GF-D8 (cell line): ENCODE measurements around the gene MT1B.
"Not testable (repeated sequence)": the region's sequence is repeated elsewhere in the genome, so short reads cannot be mapped to it uniquely, and the experiment has no call there.

Source experiments
- DNase-seq: peaks from one replicate; lab custom pipeline; 2025; lab: John Stamatoyannopoulos, UW

MT1B gene

DNA sequence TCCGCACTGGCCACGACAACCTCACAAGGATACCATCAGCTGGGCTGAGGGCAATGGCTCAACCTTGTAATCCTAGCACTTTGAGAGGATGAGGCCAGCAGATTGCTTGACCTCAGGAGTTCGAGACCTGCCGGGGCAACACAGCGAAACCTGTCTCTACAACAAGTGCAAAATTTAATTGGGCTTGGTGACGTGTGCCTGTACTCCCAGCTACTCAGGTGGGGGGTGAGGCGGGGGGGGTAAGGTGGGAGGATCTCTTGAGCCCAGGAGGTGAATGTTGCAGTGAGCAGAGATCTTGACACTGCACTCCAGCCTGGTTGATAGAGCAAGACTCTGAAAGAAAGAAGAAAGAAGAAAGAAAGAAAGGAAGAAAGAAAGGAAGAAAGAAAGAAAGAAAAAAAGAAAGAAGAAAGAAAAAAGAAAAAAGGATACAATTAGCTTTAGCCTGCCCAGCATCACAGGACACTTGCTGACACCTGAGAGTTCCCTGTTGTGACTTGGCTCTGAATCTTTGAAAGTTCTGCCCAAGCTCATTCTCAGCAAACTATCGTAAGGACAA, 31.3 kb upstream of the MT1B start:
- DNase-seq, result no peak

- not testable (repeated sequence) for DNase-seq
Measured at GRCh38 chr16:56621665-56622445, 29.8 kb upstream of the MT1B start.

- DNase-seq, result not testable (repeated sequence)
Measured at GRCh38 chr16:56623184-56623583, 28.5 kb upstream of the MT1B start.

- no peak for DNase-seq
Measured at GRCh38 chr16:56623637-56624036, 28.0 kb upstream of the MT1B start.

DNA sequence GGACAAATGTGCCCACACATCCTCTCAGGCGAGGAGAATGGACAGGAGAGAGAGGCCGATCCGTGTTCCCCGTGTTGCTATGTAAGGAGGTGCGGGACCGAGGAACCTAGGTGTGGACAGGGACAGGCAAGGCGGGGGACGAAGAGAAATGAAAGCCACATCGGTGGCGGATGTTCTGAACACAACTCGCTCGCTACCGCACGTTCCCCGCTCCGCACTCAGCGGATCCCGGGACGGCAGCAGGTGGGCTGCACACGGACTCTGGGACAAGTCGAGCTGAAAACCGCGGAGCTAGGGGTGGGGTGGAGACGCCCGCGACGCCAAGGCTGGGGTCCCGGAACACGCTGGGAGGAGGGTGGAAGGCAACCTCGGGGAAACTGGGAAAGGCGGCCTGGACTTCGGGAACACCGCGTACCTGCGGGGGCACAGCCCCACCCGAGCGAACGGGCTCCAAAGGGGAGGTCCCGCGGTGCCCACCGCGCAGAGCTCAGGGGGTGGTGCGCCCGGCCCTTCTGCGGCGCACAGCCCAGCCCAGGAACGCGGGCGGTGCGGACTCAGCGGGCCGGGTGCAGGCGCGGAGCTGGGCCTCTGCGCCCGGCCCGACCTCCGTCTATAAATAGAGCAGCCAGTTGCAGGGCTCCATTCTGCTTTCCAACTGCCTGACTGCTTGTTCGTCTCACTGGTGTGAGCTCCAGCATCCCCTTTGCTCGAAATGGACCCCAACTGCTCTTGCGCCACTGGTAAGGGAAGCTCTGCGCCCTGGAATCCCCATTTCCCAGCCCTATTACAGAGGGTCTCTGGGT, 26.3 kb upstream of the MT1B start, which contains the start of gene MT1E:
Gene MT1E, plus strand, starts transcription at position 642 of the 803 bp plus-strand sequence. Its CDS starts 71 bp downstream, at position 713.
- no peak for DNase-seq

DNA sequence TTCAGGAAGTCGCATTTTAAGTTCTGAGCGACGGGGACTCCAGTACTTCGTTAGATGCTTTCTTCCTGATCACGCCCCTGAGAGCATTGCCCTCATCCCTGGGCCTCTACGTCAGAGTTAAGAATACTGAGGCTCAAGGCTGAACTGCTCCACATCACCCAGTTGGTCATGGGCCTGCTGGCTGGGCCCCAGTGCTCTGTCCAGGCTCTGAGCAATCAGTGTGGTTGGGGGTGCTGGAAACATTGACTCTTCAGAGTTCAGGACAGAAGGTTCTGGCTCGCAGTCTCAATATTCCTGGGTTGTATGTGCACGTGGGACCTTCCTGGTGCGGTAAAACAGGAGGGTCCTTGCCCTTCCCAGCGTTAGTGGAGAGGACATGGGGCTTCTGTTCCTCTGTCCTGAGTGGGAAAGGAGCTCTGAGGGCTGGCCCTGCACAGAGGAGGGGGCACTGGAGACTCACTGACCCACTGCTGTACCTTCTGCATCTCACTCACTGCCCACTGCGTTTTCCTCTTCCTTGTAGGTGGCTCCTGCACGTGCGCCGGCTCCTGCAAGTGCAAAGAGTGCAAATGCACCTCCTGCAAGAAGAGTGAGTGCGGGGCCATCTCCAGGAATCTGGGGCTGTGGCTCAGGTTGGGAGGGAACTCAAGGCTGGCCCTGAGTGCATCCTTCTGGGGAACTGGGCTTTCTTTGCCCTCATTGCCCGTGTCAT, 25.6 kb upstream of the MT1B start:
- DNase-seq, result no peak

DNA sequence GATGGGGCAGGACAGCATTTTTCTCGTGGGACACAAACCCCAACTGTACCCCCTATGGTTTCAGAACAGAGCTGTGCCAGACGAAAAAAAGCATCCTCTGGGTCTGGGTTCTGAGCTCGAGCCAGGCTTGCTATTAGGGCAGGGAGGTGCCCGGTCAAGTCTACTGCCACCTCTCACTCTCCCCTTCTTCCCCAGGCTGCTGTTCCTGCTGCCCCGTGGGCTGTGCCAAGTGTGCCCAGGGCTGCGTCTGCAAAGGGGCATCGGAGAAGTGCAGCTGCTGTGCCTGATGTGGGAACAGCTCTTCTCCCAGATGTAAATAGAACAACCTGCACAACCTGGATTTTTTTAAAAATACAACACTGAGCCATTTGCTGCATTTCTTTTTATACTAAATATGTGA, 25.0 kb upstream of the MT1B start:
- no peak for DNase-seq

DNA sequence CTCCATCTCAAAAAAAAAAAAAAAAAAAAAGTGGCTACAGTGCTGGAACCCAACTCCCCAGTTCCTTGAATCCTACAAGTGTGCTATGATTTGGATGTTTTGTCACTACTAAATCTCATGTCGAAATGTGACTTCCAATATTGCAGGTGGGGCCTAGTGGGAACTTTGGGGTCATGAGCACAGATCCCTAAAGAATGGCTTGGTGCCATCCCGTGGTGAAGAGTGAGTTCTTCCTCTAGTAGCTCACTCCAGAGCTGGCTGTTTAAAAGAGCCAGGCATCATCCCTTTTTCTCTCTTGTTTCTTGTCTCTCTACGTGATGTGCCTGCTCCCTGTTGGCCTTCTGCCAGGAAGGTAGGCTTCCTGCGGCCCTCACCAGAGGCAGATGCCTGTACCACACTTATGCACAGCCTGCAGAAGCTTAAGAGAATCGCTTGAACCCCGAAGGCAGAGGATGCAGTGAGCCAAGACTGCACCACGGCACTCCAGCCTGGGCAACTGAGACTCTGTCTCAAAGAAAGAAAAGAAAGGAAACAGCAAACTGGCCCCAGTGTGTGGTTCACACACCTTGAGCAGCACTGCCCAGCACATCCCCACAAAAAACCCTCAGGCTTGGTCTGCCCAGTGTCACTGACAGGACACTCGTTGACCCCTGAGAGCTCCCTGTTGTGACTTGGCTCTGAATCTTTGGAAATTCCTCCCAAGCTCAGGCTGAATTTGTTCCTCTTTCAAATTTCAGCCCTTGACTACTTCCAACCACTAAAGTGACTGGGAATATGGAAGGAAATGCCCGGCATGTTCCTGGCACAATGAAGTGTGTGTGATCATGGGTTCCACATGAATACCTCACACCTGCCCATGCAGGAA, 23.0 kb upstream of the MT1B start:
- DNase-seq, result no peak

DNA sequence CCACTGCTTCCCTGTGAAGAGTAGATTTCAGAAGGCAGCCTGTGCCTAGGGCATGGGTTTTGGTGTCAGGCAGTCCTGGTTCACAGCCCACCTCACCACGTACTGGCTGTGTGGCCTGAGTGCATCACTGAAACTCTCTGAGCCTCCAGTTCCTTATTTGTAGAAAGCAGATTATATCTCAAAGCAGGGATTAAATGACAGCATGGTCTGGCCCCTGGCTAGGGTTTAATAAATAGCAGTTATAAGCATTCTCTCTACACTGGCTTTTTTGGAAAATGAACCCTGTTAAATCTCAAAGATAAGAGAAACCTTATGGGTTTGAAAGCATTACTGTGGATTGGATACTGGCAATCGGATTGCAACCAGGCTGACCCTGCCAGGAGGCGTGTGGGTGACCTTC, 22.2 kb upstream of the MT1B start:
- DNase-seq, result no peak

DNA sequence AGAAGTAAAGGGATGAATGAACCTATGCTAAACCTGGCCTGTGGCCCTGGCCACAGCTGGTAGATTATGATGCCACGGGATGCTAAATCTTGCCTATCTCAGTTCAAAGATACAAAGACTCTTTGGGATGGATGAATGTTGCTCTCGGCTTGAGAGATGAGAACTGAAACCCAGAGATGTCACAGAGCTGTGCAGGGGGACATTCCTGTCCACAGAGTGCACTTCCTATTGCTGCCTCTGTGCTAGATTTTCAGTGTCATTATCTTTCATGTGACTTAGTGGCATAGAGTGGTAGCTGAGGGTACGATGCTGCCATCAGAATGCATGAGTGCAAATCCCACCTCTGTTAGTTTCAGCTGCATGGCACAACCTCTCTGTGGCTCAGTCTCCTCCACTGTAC, 21.6 kb upstream of the MT1B start:
- DNase-seq, result no peak

DNA sequence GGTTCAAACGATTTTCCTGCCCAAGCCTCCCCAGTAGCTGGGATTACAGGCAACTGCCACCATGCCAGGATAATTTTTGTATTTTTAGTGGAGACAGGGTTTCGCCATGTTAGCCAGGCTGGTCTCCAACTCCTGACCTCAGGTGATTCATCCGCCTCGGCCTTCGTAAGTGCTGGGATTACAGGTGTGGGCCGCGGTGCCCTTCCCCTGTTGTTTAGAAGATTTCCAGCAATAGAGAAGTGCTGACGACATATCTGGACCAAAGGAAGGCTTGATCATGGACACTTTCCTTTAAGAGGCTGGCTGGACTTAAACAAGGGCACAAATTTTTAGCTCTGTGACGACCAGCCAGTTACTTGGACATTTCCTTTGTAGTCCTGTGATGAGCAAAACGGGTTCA, 20.5 kb upstream of the MT1B start:
- DNase-seq, result no peak

DNA sequence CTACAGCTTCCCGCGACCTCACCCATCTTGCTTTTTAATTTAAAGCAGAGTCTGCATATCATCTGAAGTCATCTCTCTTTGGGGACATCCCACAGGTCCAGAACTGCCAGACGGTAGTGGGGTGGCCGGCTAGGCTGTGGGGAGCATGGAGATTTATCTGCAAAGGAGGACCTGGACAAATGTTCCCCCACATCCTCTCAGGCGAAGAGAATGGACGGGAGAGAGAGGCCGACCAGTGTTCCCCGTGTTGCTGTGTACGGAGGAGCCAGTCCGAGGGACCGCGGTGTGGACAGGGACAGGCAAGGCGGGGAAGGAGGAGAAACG, 19.9 kb upstream of the MT1B start:
- no peak for DNase-seq

- no peak for DNase-seq
Measured at GRCh38 chr16:56632156-56632847, 19.4 kb upstream of the MT1B start, which contains the start of gene MT1M. MT1M (plus strand) TSS chr16:56632659; CDS start chr16:56632732, 73 bp downstream.

- DNase-seq, result no peak
Measured at GRCh38 chr16:56632848-56633365, 18.8 kb upstream of the MT1B start.

DNA sequence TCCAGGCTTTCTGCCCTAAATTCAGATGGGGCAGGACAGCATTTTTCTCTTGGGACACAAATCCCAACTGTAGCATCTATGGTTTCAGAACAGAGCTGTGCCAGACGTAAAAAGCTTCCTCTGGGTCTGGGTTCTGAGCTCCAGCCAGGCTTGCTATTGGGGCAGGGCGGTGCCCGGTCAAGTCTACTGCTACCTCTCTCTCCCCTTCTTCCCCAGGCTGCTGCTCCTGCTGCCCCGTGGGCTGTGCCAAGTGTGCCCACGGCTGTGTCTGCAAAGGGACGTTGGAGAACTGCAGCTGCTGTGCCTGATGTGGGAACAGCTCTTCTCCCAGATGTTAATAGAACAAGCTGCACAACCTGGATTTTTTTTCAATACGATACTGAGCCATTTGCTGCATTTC, 18.2 kb upstream of the MT1B start:
- no peak for DNase-seq

DNA sequence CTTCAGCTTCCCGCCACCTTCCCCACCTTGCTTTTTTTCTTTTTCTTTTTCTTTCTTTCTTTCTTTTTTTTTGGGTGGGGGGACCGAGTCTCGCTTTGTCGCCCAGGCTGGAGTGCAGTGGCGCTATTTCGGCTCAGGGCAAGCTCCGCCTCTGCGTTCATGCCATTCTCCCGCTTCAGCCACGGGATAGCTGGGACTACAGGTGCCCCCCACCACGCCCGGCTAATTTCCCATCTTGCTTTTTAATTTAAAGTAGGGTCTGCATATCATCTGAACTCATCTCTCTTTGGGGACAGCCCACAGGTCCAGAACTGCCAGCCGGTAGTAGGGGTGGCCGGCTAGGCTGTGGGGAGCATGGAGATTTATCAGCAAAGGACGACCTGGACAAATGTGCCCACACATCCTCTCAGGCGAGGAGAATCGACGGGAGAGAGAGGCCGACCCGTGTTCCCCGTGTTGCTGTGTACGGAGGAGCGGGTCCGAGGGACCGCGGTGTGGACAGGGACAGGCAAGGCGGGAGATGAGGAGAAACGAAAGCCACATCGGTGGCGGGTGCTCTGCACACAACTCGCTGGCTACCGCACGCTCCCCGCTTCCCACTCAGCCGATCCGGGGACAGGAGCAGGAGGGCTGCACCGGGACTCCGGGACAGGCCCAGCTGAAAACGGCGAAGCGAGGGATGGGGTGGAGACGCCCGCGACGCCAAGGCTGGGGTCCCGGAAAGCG, 16.8 kb upstream of the MT1B start:
- DNase-seq, result no peak

GRCh38 chr16:56635441-56635967, 16.2 kb upstream of the MT1B start:
- DNase-seq, result no peak

- DNase-seq, result no peak
Measured at GRCh38 chr16:56636616-56637413, 14.9 kb upstream of the MT1B start.
